HepG2 (cell line): Measurements from ENCODE around the gene SEMA3G. TPM values are rescaled to one million over a fixed set of nuclear protein-coding genes. Genes with fewer than 3 reads are reported as not detected.

Source experiments
- ATAC-seq: fragments of 200-7000 bp; cut with Tn5 transposase; 3 replicates; pipeline ENCODE4 v1.9.1; 2020; ENCODE audit warnings: mild to moderate bottlenecking, moderate library complexity
- BruUV-seq: library from RNA; stranded (reverse); fragments of 400-500 nt; replicated peaks from 2 replicates; lab custom pipeline; 2021; lab: Mats Ljungman, UMichigan
- CTCF ChIA-PET: fragments of 300-600 bp; formaldehyde crosslinking; extraction: SDS; loops from one replicate; lab custom pipeline; 2021; ENCODE audit warnings: low total read pairs, inconsistent platforms, low intra/inter-chr PET ratio; lab: Yijun Ruan, JAX
- POLR2A ChIA-PET: fragments of 350-600 bp; sonication (Branson Sonifier 250); formaldehyde crosslinking; loops from one replicate; lab custom pipeline; 2020; ENCODE audit warnings: antibody characterized with exemption, inconsistent platforms; lab: Yijun Ruan, JAX
- DNase-seq: peaks from one replicate; pipeline ENCODE4 v3.0.0-alpha.2; 2015; ENCODE audit warnings: low spot score
- FAIRE-seq: peaks from 3 replicates; lab custom pipeline; 2011; peaks lifted over from hg19 to GRCh38; lab: Jason Lieb, UNC
- H2AFZ ChIP-seq: one replicate; pipeline ENCODE4 v1.6.1; 2011; ENCODE audit warnings: low read length, inconsistent platforms
- H3K27ac ChIP-seq: fragments of 300-600 bp; 3 replicates; pipeline ENCODE4 v1.8.0; 2011; ENCODE audit warnings: mixed run types, mild to moderate bottlenecking, mixed read lengths, low read length, inconsistent platforms; ENCODE audit not compliant: insufficient read depth; ENCODE audit errors: extremely low read length
- H3K27me3 ChIP-seq, 2 experiments: fragments of 200-600 bp in 1 of 2; 2 replicates in 1 of 2; 3 replicates in 1 of 2; pipeline versions ENCODE4 v1.6.0 to v1.8.0; 2011; ENCODE audit warnings: low read length in 2 of 2, mild to moderate bottlenecking in 2 of 2, moderate library complexity in 2 of 2, inconsistent platforms in 1 of 2; ENCODE audit not compliant: insufficient read depth in 2 of 2, control insufficient read depth in 1 of 2
- H3K36me3 ChIP-seq, 2 experiments: fragments of 200-600 bp in 1 of 2; replicated peaks in 1 of 2; 2 replicates in 1 of 2; 3 replicates in 1 of 2; pipeline versions ENCODE4 v1.5.1 to v1.8.0; 2011; ENCODE audit warnings: low read length in 2 of 2, inconsistent platforms in 1 of 2; ENCODE audit not compliant: insufficient read depth in 2 of 2, control insufficient read depth in 1 of 2
- H3K4me1 ChIP-seq: 2 replicates; pipeline ENCODE4 v1.5.1; 2012; ENCODE audit warnings: low read length, inconsistent platforms; ENCODE audit not compliant: insufficient read depth
- H3K4me2 ChIP-seq: 2 replicates; pipeline ENCODE4 v1.6.0; 2011; ENCODE audit warnings: low read depth, low read length, inconsistent platforms
- H3K4me3 ChIP-seq, 3 experiments: fragments of 200-600 bp in 1 of 3; sonication (generic), shearing (Covaris generic) in 1 of 3; replicated peaks in 1 of 3; 2 replicates each; pipeline ENCODE4 v1.5.1; 2011 to 2016; ENCODE audit warnings: low read length in 3 of 3, inconsistent platforms in 2 of 3, low read depth in 2 of 3, mild to moderate bottlenecking in 2 of 3, control low read depth in 1 of 3, mixed read lengths in 1 of 3; ENCODE audit not compliant: insufficient read depth in 1 of 3
- H3K79me2 ChIP-seq: one replicate; pipeline ENCODE4 v1.6.1; 2011; ENCODE audit warnings: low read length, inconsistent platforms; ENCODE audit not compliant: insufficient read depth
- H3K9ac ChIP-seq: 2 replicates; pipeline ENCODE4 v1.6.0; 2011; ENCODE audit warnings: mild to moderate bottlenecking, low read depth, low read length, inconsistent platforms; ENCODE audit not compliant: insufficient read depth
- H3K9me3 ChIP-seq: 2 replicates; pipeline ENCODE4 v1.5.1; 2012; ENCODE audit warnings: mild to moderate bottlenecking, low read length
- H4K20me1 ChIP-seq: 2 replicates; pipeline ENCODE4 v1.6.0; 2011; ENCODE audit warnings: inconsistent platforms, mild to moderate bottlenecking, low read length, moderate library complexity; ENCODE audit not compliant: insufficient read depth
- KAT2B ChIP-seq: fragments of 150-350 bp; IDR thresholded peaks from 2 replicates; pipeline ENCODE4 v1.6.1; 2014; ENCODE audit warnings: low read depth, low read length, borderline replicate concordance
- ZNF768 ChIP-seq: sonication (generic); formaldehyde crosslinking; IDR thresholded peaks from 2 replicates; pipeline ENCODE4 v1.4.0; 2020; ENCODE audit warnings: missing genetic modification reagents
- WGBS: methylation state at CpG from one replicate; pipeline ENCODE4 v1.1.6; 2017; ENCODE audit warnings: low lambda C conversion rate; 5-methylcytosine and 5-hydroxymethylcytosine counted together
- in situ Hi-C: cut with HindIII; loops from 2 replicates; pipeline ENCODE4 v1.10.0; 2017; ENCODE audit warnings: low pct_unique_long_range_greater_than_20kb; ENCODE audit not compliant: extremely low pct_ligation_motif_present
- intact Hi-C: fragments of 100-400 bp; cut with micrococcal nuclease; formaldehyde crosslinking; loops from one replicate; pipeline ENCODE4 v1.10.0; 2022; ENCODE audit not compliant: unreplicated experiment
- polyA plus RNA-seq, 8 experiments: library from polyadenylated mRNA; depleted of rRNA in 3 of 8; stranded (reverse) in 7 of 8; unstranded in 1 of 8; fragments of >200 nt; fragmentation: Illumina TruSeq in 4 of 8; extraction: Trizol in 4 of 8; gene quantifications; 2 replicates each; pipeline versions ENCODE4 v1.2.1 to v1.2.3, GENCODE V29; 2011 to 2016; ENCODE audit warnings: low read depth in 4 of 8, missing spikeins in 1 of 8, mixed read lengths in 1 of 8; ENCODE audit not compliant: insufficient read depth in 1 of 8
- total RNA-seq, 5 experiments: library from RNA; depleted of rRNA; stranded (reverse); fragments of >200 nt; fragmentation: Illumina TruSeq; extraction: Trizol; gene quantifications; 2 replicates each; pipeline ENCODE4 v1.2.3, GENCODE V29; 2016; ENCODE audit warnings: low read depth in 1 of 5
- TF ChIP-seq, protein P1 (sequence below): sonication (generic); formaldehyde crosslinking; IDR thresholded peaks from 2 replicates; pipeline ENCODE4 v1.5.0; 2020; ENCODE audit warnings: mild to moderate bottlenecking, missing genetic modification reagents

The SEMA3G gene
- total and polyA plus RNA-seq, 2 of the 13 experiments (the other 11 are each of a cell fraction or from before 2014, with no cell fraction given) = 6.1 to 8.3 TPM

DNA sequence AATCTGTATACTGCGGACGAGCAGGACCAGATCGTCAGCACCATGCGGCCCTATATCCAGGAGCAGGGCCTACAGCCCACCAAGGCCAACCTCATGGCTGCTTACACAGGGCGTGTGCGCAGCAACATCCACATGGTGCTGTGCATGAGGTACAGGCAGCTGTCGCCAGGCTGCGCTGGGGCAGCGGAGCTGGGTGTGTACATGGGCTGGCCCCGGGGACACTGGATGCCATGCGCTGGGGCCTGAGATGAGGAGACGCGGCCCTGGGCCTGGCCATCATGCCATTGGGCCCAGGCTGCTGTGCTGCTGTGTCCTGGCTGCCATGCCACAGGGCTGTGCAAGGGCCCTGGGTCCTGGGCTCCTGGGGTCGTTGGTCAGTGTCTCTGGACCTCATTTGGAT, 61.5 kb downstream of the SEMA3G start:
- no peak for ATAC-seq
- Histone ChIP-seq H3K4me3 (no peak overlapping the region), H3K9ac (no peak overlapping the region), H4K20me1 (no peaks in the 10 kb centered on the region), H3K27me3 (peaks cover 4 to 5% of the 10 kb centered on the region in 2 experiments; a peak in 3 of 5 replicates), H3K9me3 (no peaks in the 10 kb centered on the region), H3K79me2 (no peaks in the 10 kb centered on the region), H3K36me3 (no peaks in the 10 kb centered on the region), H2AFZ (no peak overlapping the region), H3K4me2 (no peak overlapping the region), H3K4me1 (peaks cover 9% of the 10 kb centered on the region), H3K27ac (no peak overlapping the region)
- intact Hi-C loops = no loop called here
- POLR2A ChIA-PET = no interaction called here
- no peak for DNase-seq
- BruUV-seq = no TSS peak
- TF ChIP-seq KAT2B = no peak
- TF ChIP-seq, protein P1, sequence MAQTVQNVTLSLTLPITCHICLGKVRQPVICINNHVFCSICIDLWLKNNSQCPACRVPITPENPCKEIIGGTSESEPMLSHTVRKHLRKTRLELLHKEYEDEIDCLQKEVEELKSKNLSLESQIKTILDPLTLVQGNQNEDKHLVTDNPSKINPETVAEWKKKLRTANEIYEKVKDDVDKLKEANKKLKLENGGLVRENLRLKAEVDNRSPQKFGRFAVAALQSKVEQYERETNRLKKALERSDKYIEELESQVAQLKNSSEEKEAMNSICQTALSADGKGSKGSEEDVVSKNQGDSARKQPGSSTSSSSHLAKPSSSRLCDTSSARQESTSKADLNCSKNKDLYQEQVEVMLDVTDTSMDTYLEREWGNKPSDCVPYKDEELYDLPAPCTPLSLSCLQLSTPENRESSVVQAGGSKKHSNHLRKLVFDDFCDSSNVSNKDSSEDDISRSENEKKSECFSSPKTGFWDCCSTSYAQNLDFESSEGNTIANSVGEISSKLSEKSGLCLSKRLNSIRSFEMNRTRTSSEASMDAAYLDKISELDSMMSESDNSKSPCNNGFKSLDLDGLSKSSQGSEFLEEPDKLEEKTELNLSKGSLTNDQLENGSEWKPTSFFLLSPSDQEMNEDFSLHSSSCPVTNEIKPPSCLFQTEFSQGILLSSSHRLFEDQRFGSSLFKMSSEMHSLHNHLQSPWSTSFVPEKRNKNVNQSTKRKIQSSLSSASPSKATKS (CRISPR knock-in tag) = no peak
- TF ChIP-seq ZNF768 (CRISPR knock-in tag) = peak; percentile 13; the same call in 1 of the 2 replicates
- no peak for FAIRE-seq
- in situ Hi-C loops = no loop called here
- 96% methylated on average over 4 of the region's 14 CpGs for WGBS
- CTCF ChIA-PET = no interaction called here

Other genes with a start within 250 kb of the SEMA3G start
- gene ALAS1, start 246.9 kb downstream of the SEMA3G start, total RNA-seq (2016; rRNA removed; fragmentation: Illumina TruSeq; extraction: Trizol) = 36.0 and 40.2 TPM in 2 replicates
- 39.0 and 43.2 TPM in 2 replicates for gene ALAS1, start 246.9 kb downstream of the SEMA3G start, polyA plus RNA-seq (2011; rRNA removed)
- gene TLR9, start 219.5 kb downstream of the SEMA3G start, total RNA-seq (2016; rRNA removed; fragmentation: Illumina TruSeq; extraction: Trizol) = not detected in 2 replicates
- 0.08 TPM in 1 of 2 replicates, not detected in the other for gene TLR9, start 219.5 kb downstream of the SEMA3G start, polyA plus RNA-seq (2011; rRNA removed)
- 45.5 and 49.1 TPM in 2 replicates for gene TWF2, start 205.9 kb downstream of the SEMA3G start, total RNA-seq (2016; rRNA removed; fragmentation: Illumina TruSeq; extraction: Trizol)
- gene TWF2, start 205.9 kb downstream of the SEMA3G start, polyA plus RNA-seq (2011; rRNA removed) = 108 and 123 TPM in 2 replicates
- gene PPM1M, start 199.3 kb downstream of the SEMA3G start, total RNA-seq (2016; rRNA removed; fragmentation: Illumina TruSeq; extraction: Trizol) = 1.5 and 2.5 TPM in 2 replicates
- 5.9 and 6.9 TPM in 2 replicates for gene PPM1M, start 199.3 kb downstream of the SEMA3G start, polyA plus RNA-seq (2011; rRNA removed)
- gene WDR82, start 166.5 kb downstream of the SEMA3G start, total RNA-seq (2016; rRNA removed; fragmentation: Illumina TruSeq; extraction: Trizol) = 59.5 and 62.0 TPM in 2 replicates
- gene WDR82, start 166.5 kb downstream of the SEMA3G start, polyA plus RNA-seq (2011; rRNA removed) = 39.1 and 41.9 TPM in 2 replicates
- gene GLYCTK, start 157.3 kb downstream of the SEMA3G start, total RNA-seq (2016; rRNA removed; fragmentation: Illumina TruSeq; extraction: Trizol) = 91.7 and 126 TPM in 2 replicates
- 70.0 and 102 TPM in 2 replicates for gene GLYCTK, start 157.3 kb downstream of the SEMA3G start, polyA plus RNA-seq (2011; rRNA removed)
- gene DNAH1, start 128.8 kb downstream of the SEMA3G start, total RNA-seq (2016; rRNA removed; fragmentation: Illumina TruSeq; extraction: Trizol) = 0.42 and 0.64 TPM in 2 replicates
- 3.5 and 4.8 TPM in 2 replicates for gene DNAH1, start 128.8 kb downstream of the SEMA3G start, polyA plus RNA-seq (2011; rRNA removed)
- gene BAP1, start 35.1 kb downstream of the SEMA3G start, total RNA-seq (2016; rRNA removed; fragmentation: Illumina TruSeq; extraction: Trizol) = 46.9 and 59.1 TPM in 2 replicates
- 66.1 and 67.1 TPM in 2 replicates for gene BAP1, start 35.1 kb downstream of the SEMA3G start, polyA plus RNA-seq (2011; rRNA removed)
- gene PHF7, start 34.4 kb downstream of the SEMA3G start, total RNA-seq (2016; rRNA removed; fragmentation: Illumina TruSeq; extraction: Trizol) = 4.5 and 5.2 TPM in 2 replicates
- 8.8 and 12.6 TPM in 2 replicates for gene PHF7, start 34.4 kb downstream of the SEMA3G start, polyA plus RNA-seq (2011; rRNA removed)
- 11.8 and 18.7 TPM in 2 replicates for gene TNNC1, start 8.9 kb upstream of the SEMA3G start, total RNA-seq (2016; rRNA removed; fragmentation: Illumina TruSeq; extraction: Trizol)
- gene TNNC1, start 8.9 kb upstream of the SEMA3G start, polyA plus RNA-seq (2011; rRNA removed) = 36.4 and 39.5 TPM in 2 replicates
- 15.3 and 27.0 TPM in 2 replicates for gene NISCH, start 10.5 kb upstream of the SEMA3G start, total RNA-seq (2016; rRNA removed; fragmentation: Illumina TruSeq; extraction: Trizol)
- 47.6 and 63.0 TPM in 2 replicates for gene NISCH, start 10.5 kb upstream of the SEMA3G start, polyA plus RNA-seq (2011; rRNA removed)
- 0.09 and 0.28 TPM in 2 replicates for gene STAB1, start 50.2 kb upstream of the SEMA3G start, total RNA-seq (2016; rRNA removed; fragmentation: Illumina TruSeq; extraction: Trizol)
- gene STAB1, start 50.2 kb upstream of the SEMA3G start, polyA plus RNA-seq (2011; rRNA removed) = 0.34 and 0.59 TPM in 2 replicates
- 105 and 131 TPM in 2 replicates for gene NT5DC2, start 88.8 kb upstream of the SEMA3G start, total RNA-seq (2016; rRNA removed; fragmentation: Illumina TruSeq; extraction: Trizol)
- gene NT5DC2, start 88.8 kb upstream of the SEMA3G start, polyA plus RNA-seq (2011; rRNA removed) = 217 and 240 TPM in 2 replicates
- gene UQCC5, start 91.5 kb upstream of the SEMA3G start, total RNA-seq (2016; rRNA removed; fragmentation: Illumina TruSeq; extraction: Trizol) = 29.5 and 33.7 TPM in 2 replicates
- gene UQCC5, start 91.5 kb upstream of the SEMA3G start, polyA plus RNA-seq (2011; rRNA removed) = 15.4 and 15.7 TPM in 2 replicates
- gene PBRM1, start 240.8 kb upstream of the SEMA3G start, total RNA-seq (2016; rRNA removed; fragmentation: Illumina TruSeq; extraction: Trizol) = 33.2 and 47.0 TPM in 2 replicates
- gene PBRM1, start 240.8 kb upstream of the SEMA3G start, polyA plus RNA-seq (2011; rRNA removed) = 9.6 and 10.9 TPM in 2 replicates
- gene GNL3, start 240.9 kb upstream of the SEMA3G start, total RNA-seq (2016; rRNA removed; fragmentation: Illumina TruSeq; extraction: Trizol) = 257 and 281 TPM in 2 replicates
- 91.7 and 129 TPM in 2 replicates for gene GNL3, start 240.9 kb upstream of the SEMA3G start, polyA plus RNA-seq (2011; rRNA removed)